NB4 (cell line): ENCODE results near the gene MGRN1.

Experiments
- MYC ChIP-seq: IDR thresholded peaks from 2 replicates; pipeline ENCODE4 v1.6.1; 2011; ENCODE audit warnings: low read depth, low read length
- POLR2A ChIP-seq: IDR thresholded peaks from 2 replicates; pipeline ENCODE4 v1.6.1; 2011; ENCODE audit warnings: mild to moderate bottlenecking; ENCODE audit not compliant: insufficient read length; ENCODE audit errors: extremely low read depth
- TF ChIP-seq, protein P1 (sequence below): IDR thresholded peaks from one replicate; pipeline ENCODE4 v1.5.1; 2012; ENCODE audit warnings: low read depth, low read length
- TF ChIP-seq, protein P2 (sequence below): IDR thresholded peaks from 2 replicates; pipeline ENCODE4 v1.6.1; 2011; ENCODE audit warnings: low read depth, low read length

DNA sequence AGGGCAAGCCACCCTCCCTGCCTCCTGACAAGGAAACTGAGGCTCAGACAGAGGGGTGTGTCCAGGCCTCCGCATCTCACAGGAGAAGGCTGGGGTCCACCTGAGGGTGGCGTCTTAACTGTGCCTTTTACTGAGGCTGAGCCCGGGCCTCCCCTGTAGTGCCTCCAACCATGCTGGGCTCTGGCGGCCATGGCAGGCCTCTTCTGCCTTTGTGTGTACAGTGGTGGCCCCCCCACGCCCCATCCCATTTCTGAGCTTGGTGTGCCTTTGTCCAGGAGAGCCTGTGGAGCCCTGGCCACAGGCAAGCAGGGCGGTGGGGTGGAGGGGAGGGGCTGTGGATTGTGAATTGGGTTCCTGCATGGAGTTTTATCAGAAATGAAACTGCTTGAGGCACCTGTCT, 31.2 kb downstream of the MGRN1 start:
- TF ChIP-seq, protein P1, sequence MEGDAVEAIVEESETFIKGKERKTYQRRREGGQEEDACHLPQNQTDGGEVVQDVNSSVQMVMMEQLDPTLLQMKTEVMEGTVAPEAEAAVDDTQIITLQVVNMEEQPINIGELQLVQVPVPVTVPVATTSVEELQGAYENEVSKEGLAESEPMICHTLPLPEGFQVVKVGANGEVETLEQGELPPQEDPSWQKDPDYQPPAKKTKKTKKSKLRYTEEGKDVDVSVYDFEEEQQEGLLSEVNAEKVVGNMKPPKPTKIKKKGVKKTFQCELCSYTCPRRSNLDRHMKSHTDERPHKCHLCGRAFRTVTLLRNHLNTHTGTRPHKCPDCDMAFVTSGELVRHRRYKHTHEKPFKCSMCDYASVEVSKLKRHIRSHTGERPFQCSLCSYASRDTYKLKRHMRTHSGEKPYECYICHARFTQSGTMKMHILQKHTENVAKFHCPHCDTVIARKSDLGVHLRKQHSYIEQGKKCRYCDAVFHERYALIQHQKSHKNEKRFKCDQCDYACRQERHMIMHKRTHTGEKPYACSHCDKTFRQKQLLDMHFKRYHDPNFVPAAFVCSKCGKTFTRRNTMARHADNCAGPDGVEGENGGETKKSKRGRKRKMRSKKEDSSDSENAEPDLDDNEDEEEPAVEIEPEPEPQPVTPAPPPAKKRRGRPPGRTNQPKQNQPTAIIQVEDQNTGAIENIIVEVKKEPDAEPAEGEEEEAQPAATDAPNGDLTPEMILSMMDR = no peak
- TF ChIP-seq POLR2A = no peak
- TF ChIP-seq, protein P2, sequence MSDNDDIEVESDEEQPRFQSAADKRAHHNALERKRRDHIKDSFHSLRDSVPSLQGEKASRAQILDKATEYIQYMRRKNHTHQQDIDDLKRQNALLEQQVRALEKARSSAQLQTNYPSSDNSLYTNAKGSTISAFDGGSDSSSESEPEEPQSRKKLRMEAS = no peak
- TF ChIP-seq MYC = no peak
